Right hindlimb (tissue), 1 donor: ENCODE measurements around the gene CORO2B.
A peak's percentile ranks its signal among the peaks of the same experiment; 100 is the strongest.

Source experiments
- DNase-seq: peaks from one replicate; pipeline ENCODE4 v3.0.0-alpha.2; 2018

The CORO2B gene

DNA sequence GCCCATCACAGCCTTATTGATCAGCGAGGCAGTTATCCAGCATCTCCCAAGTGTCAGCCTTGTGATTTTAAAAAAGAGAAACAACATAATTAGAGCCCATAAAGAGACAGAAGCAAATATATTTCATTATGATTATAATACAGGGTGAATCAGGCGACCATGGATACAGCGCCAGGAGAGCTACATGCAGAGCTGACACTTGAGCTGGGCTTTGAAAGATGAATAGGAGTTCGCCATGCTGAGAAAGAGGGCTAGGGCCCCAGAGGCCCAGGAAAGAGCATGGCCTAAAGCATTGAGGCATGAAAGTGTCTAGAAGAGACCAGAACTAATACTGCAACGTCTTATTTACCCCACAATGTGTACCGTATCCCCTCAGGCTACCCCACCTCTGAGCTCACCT is 4.2 kb upstream of the CORO2B start:
- no peak for DNase-seq

- DNase-seq, result no peak
These were observed 2.4 kb upstream of the CORO2B start for GRCh38 chr15:68576235-68576892.

DNA sequence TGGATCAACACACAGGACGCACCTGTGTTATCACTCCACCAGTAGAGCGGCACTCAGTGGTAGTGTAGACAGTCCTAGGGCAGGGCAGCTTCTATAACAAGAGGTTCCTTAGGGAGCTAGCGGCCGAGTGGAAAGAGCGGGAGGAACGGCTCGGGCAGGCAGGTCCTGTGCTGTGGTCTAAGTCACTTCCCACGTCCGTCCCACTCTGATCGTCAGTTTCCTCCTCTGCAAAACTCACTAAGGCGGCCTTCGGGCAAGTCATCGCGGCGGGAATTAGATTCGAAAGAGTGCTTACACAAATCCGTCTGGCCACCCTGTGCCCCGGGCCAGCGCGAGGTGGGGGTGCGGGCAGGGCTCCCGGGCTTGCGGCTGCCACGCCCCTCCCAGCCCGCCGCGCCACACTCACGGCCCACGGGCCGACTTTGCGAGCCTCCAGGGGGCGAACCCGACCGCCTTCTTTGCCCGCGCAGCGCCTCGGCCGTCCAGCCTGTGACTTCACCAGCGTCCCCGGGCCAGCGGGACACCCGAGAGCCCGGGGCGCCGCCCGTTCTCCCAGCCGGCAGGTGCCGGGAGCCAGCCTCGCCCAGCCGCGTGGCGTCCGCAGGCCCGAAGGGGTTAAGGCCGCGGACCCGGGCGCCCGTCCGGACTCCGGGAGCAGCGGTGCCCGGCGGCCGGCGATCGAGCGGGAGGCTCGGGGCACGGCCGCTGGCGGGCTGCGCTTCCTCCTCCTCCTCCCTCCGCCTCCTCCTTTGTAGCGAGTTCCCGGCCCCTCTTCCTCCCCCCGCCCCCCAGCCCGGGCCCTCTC is 416 bp upstream of the CORO2B start:
- peak; percentile 82 for DNase-seq

GRCh38 chr15:68580026-68580882 is 1.5 kb downstream of the CORO2B start:
- DNase-seq, result no peak

- DNase-seq, result no peak
These were observed 2.0 kb downstream of the CORO2B start for GRCh38 chr15:68580883-68581155.

DNA sequence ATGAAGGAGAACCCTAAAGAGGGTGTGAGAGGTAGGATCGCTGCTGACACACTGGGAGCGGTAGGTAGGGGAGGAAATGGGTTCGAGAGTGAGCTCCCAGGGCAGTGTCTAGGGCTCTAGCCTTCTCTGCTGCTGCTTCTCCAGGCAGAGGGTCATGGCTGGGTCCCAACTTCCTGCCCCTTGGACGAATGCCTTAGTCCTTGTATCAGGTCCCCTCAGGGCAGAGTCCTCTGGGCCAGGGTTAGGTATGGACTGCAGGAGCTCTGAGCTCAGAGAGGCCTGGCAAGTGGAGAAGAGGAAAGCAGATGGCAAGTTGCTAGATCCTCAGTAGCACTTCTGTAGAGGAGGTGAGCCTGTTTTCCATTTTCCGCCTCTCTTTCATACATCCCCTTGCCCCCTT is 2.9 kb downstream of the CORO2B start:
- no peak for DNase-seq

DNA sequence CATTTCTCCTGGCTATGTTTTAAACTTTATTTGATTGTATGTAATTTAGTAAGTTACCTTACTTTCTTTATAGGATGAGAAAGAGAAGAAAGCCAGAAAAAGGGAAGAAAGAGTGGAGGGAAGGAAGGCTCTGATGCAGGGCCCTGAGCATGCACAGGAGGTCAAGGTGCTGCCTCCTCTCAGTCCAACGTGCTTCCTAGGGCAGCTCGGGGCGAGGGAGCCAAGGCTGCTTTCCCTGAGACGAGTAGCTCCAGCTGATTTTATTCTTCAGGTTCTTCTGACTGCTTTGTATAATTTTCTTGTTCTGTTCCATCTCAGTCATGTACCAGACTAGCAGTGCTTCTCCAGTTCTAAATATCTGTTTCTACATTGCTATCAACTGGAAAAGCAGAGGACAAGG is 3.4 kb downstream of the CORO2B start:
- no peak for DNase-seq

GRCh38 chr15:68582864-68583263 is 4.1 kb downstream of the CORO2B start:
- no peak for DNase-seq

- no peak for DNase-seq
These were observed 4.5 kb downstream of the CORO2B start for GRCh38 chr15:68583321-68583720.

DNA sequence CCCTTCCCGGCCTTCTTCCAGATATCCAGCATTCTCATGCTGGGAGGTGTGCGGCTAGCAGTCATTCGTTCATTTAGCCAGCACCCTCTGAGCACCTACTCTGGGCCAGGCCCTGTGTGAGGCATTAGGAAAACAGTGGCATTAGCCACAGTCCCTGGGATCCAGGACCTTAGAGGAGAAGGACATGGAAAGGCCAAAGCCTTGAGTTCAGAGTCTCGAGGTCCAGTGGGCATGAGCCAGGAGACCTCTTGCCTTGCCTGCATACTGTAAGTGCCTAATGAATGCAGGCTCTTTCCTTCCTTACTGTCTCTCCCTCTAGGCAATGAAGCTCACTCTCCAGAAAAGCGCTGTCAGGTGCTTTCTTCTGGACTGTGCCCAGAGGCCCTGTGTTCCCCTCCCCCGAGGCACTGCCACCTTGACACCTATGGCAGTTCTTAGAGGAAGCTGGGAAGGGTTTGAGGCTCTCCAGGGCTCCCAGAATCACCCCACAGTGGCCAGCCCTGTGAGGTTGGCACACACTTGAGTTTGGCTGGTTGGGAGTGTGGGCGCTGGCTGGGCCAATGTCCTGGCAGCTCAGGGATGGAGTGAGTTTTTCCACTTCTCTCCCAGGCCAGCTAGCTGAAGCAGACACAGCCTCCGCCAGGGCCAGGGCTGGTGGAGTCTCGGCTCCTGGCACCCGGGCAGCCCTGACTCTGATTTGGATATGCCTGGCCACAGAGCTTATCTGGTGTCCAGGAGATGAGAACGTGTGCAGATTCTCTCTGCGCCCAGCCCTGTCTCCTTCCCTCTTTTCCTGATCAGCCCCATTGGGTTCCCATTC is 5.4 kb downstream of the CORO2B start:
- no peak for DNase-seq

DNA sequence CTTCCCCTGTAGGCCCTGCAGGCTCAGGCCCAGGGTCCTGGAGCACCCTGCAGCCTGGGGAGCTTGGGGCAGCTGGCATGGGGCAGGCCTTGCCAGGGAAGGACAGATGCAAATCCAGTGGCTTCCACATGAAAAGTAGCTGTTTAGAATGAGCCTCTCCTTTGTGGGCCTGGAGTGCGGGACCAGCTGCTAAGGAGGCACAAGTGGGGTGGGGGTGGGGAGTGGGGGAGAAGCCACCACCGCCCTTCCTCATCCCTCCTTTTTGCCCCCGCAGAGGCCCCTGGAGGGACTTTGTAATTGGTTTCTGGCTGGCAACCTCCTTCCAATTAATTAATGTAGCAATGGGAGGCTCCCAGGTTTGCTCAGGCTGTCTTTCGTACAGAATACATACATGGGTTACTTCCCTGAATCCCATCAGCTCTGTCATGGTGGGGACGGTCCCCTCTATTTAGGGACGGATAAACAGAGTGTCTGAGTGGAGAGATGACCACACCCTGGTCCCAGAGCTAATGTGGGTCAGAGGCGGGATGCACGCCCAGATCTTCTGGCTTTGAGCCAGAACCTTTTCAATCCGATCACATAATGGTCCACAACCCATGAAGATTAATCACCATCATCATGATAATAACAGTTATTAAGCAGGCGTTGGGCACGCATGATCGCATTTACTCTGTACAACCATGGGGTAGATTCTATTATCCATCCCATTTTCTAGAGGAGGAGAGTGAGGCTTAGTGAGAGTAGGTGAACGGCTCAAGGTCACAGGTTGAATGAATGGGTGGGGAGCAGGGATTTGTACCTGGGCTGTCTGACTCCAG is 6.2 kb downstream of the CORO2B start:
- no peak for DNase-seq

DNA sequence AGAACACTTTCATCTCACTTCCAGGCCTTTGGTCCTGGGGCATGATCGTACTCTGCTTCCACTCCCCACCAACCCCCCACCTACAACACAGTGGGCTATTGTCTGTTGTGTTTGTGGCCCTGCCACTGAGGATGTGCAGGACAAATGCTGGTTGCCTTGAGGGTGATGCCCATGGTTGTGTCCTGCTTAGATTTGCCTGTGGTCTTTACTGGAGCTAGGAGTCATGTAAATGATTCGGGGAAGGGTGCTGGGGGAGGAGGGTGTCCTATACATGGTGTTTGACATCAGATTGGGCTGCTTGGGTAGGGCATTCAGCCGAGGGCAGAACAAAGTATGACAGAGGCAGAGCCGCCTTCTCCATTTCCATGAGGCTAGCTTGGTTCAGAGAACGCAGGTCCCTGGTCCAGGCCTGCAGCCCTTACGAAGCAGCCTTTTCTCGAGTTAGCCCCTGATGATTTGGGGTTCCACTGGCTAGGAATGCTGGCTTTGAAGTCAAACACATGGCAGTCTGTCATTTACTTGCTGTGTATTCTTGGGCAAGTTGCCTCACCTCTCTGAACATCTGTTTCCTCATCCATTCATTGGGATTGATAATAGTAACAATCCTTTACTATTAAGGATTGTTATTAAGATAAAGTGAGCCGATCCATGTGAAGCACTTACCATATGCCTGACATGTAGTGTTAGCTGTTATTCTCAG is 6.9 kb downstream of the CORO2B start:
- DNase-seq, result no peak

- no peak for DNase-seq
These were observed 7.6 kb downstream of the CORO2B start for GRCh38 chr15:68586274-68586961.

- no peak for DNase-seq
These were observed 9.1 kb downstream of the CORO2B start for GRCh38 chr15:68587769-68588385.

DNA sequence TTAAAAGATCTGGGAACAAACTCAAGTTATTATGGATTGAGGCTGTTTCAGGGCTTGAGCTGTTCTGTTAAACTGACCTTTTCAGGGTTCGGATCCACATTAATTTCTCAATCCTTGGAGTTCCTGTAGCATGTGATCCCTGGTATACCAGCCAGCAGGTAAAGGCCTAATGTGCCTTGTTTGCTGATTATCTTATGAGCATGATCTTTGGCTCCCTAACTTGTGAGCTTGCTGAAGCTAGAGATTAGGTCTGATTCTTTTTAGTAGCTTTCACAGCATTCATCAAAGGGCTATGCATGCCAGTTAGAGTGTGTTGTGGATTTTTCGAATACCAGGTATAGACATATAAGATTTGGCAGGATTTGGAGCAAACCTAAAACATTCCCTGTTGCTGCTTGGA is 10.3 kb downstream of the CORO2B start:
- DNase-seq, result no peak

GRCh38 chr15:68589783-68590710 is 11.3 kb downstream of the CORO2B start:
- no peak for DNase-seq

GRCh38 chr15:68590721-68591389 is 12.1 kb downstream of the CORO2B start:
- no peak for DNase-seq

DNA sequence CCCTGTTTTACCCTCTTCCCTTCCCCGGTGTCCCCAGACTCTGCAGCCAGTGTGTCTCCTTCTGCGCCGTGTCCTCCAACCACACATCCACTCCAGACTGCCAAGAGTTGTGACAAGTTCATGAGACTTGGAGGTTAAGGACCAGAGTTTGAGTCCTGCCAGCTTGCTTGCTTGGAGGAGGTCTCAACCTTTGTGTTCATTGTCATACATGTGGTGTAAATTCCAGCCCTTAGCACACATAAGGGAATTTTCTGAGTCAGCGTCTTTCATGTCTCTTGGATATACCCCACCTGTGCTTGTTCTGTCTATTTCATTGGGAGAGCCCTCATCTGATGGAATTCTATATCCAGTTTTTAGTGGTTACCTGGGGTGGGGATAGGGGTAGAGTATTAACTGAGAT is 13.3 kb downstream of the CORO2B start:
- no peak for DNase-seq

GRCh38 chr15:68592544-68592943 is 13.8 kb downstream of the CORO2B start:
- DNase-seq, result no peak
